ENCODE data around the gene NMNAT2.
A peak's percentile ranks its signal among the peaks of the same experiment; 100 is the strongest.
"Not testable (repeated sequence)": the region's sequence is repeated elsewhere in the genome, so short reads cannot be mapped to it uniquely, and the experiment has no call there.

NMNAT2 gene

DNA sequence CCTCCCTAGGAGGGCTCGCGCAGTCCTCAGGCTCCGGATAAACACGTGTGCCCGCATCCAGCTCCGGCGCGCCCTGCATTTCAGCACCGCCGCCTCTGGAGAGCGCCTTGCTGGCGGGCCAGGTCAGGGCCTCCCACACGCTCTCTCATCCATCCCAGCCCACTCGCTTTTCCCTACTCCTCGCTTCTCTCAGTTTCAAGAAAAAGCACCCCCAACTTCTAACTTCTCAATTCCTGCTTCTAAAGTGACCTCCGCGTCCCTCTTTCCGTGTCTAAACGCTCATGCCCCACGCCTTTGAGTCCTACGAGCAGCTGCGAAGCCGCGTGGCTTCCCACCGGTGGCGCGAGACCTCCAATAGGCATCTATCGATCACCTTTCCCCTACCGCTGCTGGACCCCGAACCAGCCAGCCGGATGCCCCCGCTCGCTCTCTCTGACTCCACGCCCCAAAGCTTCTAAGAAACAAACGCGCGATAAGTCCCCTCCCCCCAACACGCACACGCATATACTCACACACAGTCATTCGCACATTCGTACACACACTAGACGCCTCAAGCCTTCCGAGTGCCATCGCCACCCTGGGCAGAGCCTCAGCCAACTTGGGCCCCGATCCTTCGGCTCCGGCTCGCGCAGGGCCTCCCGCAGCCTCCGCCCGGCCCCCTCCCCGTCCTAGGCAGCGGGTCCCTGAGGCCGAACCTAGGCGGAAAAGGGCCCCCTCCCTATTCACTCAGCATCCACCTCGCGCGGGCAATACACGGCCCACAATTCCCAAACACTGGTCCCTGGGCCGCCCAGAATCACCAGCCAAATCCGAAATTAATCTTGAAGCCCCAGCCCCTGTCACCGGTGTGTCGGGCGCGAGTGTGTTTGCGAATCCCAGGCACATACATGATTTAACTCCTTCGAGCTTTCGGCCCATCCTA is 1.1 kb downstream of the NMNAT2 start:
- peak; percentile 24 for DNase-seq

GRCh38 chr1:183414365-183414764 is 3.8 kb downstream of the NMNAT2 start:
- no peak for DNase-seq

- no peak for DNase-seq
These were observed 7.1 kb downstream of the NMNAT2 start for GRCh38 chr1:183411091-183411490.

DNA sequence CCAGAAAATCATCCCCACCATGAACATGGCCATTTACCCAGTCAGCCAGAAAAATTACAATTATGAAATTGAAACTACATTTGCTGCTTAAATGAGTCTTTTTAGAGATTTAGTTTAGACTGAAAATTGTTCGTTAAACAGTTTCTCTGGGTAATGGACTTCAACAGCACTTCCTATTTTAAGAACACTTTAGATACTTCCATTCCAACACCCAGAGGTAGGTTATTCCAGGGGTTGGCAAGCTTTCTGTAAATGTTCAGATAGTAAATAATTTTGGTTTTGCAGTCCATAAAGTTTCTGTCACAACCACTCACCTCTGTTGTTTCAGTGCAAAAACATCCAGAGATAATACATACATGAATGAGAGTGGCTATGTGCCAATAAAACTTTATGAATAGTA is 10.2 kb downstream of the NMNAT2 start:
- DNase-seq: no peak

DNA sequence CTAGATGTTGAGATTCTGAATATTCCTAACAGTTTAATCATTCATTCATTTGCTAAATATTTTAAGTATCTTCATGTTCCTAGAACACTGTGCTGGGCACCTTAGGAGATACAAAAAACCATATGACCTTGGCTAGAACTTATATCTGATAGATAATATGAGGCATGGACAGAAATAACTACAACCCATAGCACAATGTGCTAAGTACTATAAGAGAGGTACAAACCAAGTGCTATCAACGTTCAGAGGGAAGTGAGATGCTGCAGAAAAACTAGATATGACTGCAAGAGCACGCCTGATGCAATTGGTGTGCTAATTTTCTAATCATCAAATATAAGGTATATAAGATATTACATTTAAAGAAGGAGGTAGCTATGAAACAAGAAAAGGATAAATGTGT is 10.7 kb downstream of the NMNAT2 start:
- no peak for DNase-seq

DNA sequence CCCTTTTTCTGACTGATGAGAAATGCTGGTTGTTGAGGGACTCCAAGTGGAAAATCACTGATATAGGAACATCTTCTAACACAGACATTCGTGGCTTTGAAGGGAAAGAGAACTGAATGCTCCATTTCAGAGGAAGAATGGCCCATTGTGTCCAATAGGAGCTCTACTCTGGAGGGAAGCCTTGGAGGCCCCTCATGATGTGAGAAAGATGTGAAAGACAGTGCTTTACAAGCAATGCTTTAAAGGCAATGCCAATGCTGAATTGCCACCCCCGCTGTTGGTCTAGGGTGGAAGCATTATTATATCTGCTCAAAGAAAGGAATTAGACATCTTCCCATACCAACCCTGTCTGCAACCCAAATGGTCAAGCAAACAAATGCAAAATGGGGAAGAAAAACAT is 13.7 kb downstream of the NMNAT2 start:
- no peak for DNase-seq

GRCh38 chr1:183403498-183403897 is 14.7 kb downstream of the NMNAT2 start:
- DNase-seq: no peak

- not testable (repeated sequence) for DNase-seq
These were observed 16.6 kb downstream of the NMNAT2 start for GRCh38 chr1:183401565-183401964.

DNA sequence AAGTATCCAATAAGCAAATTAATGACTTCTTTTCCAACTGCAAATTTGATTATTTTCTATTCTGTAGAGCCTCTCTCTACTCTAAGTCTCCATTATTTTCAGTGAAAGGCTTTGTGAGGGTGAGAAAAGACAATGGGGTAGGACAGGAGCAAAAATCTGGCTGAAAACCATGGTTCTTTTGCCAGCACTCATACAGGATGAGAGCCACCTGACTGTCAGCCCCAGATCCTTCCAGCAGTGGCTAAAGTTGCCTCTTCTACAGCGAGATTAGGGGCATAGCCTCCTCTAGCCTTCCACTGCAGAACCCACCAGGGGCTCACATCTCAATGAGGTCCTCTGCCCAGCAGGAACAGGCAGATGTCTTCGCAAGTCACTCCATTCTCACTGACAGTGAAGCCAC is 23.7 kb downstream of the NMNAT2 start:
- DNase-seq: no peak

GRCh38 chr1:183391863-183392262 is 26.3 kb downstream of the NMNAT2 start:
- no peak for DNase-seq

DNA sequence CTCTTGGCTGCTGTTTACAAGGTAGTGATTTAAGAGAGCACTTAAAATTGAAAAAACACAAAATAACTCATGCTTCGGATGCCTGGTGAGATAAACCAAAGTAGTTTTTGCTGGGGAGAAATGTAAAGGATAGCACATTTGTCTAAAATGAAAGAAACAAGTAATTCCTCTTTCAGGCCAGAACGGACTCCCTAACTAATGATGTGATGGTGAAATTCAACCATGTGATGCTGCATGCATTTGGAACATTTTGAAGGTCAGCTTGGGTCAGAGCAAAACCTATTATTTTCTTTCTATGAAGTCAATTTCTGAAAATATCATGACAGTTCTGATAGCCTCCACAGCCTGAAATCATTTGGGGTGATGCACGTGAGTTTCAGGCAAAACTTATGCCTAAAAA is 27.6 kb downstream of the NMNAT2 start:
- no peak for DNase-seq

DNA sequence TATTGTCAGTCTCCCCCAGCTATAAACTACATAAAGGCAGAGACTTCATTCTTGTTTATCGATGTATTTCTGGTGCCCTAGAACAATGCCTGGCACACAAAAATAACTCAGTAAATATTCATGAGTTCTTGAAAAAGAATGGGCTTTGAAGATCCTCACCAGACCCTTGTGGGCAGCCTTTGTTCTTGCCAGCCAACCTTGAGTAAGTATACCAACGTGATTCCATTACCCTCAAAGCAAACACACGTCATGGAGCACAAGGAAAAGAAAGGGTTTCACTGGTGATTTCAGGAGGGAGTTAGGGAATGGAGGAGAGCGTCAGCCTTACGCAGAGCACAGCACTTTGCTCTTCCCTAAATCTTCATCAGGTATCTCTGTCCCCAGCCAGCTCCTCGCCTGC is 29.4 kb downstream of the NMNAT2 start:
- no peak for DNase-seq

- no peak for DNase-seq
These were observed 32.6 kb downstream of the NMNAT2 start for GRCh38 chr1:183385340-183386144.

GRCh38 chr1:183379951-183380350 is 38.2 kb downstream of the NMNAT2 start:
- no peak for DNase-seq

GRCh38 chr1:183375381-183375780 is 42.8 kb downstream of the NMNAT2 start:
- no peak for DNase-seq

- no peak for DNase-seq
These were observed 43.4 kb downstream of the NMNAT2 start for GRCh38 chr1:183374825-183375224.

DNA sequence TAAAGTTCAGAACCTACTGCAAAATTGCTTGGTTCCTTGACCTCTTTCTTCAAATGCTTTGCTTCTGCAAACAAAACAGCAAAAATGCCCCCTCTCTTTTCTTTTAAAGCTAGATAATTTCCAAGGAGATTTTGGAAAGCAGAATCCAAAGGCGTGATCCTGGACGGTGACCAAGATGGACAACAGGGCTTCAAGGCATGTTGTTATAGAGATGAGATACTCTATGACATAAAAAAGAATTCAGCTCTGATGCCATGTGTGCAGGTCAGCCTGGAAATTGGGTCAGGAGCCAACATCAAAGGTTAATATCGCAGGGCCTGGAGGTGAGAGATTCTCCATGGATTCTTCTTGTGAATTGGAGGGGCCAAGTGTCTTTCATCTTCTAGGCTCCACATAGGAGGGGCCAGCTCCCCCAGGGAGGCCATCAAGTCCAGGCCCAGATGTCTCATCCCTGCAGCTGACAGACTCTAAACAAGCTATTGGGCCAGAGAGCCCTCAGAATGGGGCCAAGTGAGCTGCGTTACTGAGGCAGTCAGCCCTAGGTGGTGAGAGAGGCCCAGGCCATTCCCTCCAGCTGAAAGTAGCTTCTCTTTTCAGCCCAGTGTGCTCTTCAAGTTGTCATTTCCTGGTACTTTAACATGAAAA is 45.5 kb downstream of the NMNAT2 start:
- no peak for DNase-seq

GRCh38 chr1:183370399-183371058 is 47.7 kb downstream of the NMNAT2 start:
- no peak for DNase-seq

DNA sequence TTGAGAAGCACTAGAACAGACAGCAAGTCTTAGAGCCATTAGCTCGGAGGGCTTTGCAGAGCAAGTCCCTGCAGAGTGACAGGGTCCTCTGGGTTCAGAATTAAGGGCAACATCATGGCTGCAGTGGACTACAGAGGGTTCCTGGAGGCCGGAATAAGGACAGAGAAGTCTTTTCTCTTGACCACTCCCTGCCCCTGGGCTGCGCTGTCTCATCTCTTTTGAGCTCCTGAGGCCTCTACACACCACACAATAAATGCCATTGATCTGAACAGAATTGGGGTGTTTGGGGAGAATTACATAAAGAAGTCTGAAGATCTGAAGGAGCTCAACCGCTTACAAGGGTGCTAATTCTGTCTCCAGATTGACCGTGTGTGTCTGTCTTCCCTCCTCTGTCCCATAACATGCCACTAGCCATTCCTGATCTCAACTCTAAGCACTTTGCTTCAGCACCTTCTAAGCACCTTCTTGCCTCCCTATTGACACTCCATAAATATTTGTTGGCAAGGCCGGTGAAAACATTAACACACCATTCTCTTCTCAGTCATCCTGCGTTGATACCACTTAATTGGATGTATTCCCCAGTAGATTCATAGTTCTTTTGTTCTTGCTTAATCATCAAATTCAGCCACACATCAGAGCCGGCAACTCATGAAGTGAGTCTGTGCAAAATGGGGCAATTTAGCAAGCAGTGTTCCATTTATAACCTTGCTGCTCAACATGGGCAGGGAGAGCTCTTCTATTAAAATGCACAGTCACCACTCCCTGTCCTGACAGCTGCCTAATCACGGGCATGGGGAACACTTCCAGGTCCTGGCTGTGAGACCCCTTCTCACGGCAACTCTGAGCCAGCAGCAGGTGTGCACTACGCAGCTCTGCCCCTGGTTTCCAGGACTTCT is 49.7 kb downstream of the NMNAT2 start:
- no peak for DNase-seq

- DNase-seq: no peak
These were observed 52.1 kb downstream of the NMNAT2 start for GRCh38 chr1:183366116-183366515.

DNA sequence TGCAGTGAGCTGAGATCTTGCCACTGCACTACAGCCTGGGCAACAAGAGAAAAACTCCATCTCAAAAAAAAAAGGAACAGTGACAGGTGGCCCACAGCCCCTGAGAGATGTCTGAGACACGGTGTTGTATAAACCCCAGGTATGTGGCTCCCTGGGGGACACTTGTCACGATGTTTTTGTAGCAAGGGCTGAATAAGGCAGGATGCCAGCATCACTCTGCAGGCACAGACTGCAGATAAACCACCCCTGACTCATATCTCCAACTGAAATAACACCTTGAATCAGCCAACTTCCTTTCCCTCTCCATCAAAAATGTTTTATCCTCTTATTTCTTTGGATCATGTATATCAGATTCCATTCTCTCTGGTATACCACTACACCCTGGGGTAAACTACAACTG is 52.5 kb downstream of the NMNAT2 start:
- no peak for DNase-seq

- no peak for DNase-seq
These were observed 53.1 kb downstream of the NMNAT2 start for GRCh38 chr1:183365093-183365492.
